ENCODE data around the gene DTL. TPM values are rescaled to one million over a fixed set of nuclear protein-coding genes. Genes with fewer than 3 reads are reported as not detected.

Gene DTL
- total RNA-seq, 1 donor from 2014 or later, result 6.3 TPM

- Histone ChIP-seq H3K79me2 (ENCODE audit: insufficient read depth, low read length) (no peaks in the 10 kb centered on the region), H3K4me2 (ENCODE audit: low read length) (no peak overlapping the region), H3K4me1 (ENCODE audit: insufficient read depth, low read length) (no peaks in the 10 kb centered on the region), H3K4me3 (ENCODE audit: insufficient read depth, low read depth, low read length) (no peak overlapping the region), H3K27me3 (ENCODE audit: insufficient read depth, low read length) (no peaks in the 10 kb centered on the region), H2AFZ (ENCODE audit: low read depth, low read length) (no peak overlapping the region), H3K9ac (ENCODE audit: low read length) (no peak overlapping the region), H4K20me1 (ENCODE audit: insufficient read depth, low read length) (no peaks in the 10 kb centered on the region), H3K9me3 (ENCODE audit: insufficient read depth, low read depth, low read length) (no peaks in the 10 kb centered on the region), H3K27ac (ENCODE audit: low read depth, low read length) (no peak overlapping the region), H3K36me3 (ENCODE audit: insufficient read depth, low read length) (no peaks in the 10 kb centered on the region)
- Mint-ChIP-seq H3K4me3 (ENCODE audit: unreplicated experiment) (no peak overlapping the region), H3K4me1 (ENCODE audit: low read depth, unreplicated experiment) (peaks cover 4% of the 10 kb centered on the region), H3K27ac (ENCODE audit: unreplicated experiment) (no peak overlapping the region), H3K9me3 (ENCODE audit: unreplicated experiment) (no peaks in the 10 kb centered on the region), H3K27me3 (ENCODE audit: low read depth, unreplicated experiment) (no peaks in the 10 kb centered on the region), H3K36me3 (ENCODE audit: low read depth, unreplicated experiment) (no peaks in the 10 kb centered on the region)
- FAIRE-seq (no peak), DNase-seq (ENCODE audit: low read depth) (no peak)
- TF ChIP-seq CTCF (IDR thresholded peaks at IDR 0.05; ENCODE audit: insufficient read depth, low read depth, low read length), result no peak
These were observed 91.7 kb downstream of the DTL start for GRCh38 chr1:212127221-212127620.

- TF ChIP-seq EZH2 (IDR thresholded peaks at IDR 0.05; ENCODE audit: insufficient read depth, low read length) (no peak), CTCF (IDR thresholded peaks at IDR 0.05; ENCODE audit: insufficient read depth, low read depth, low read length) (no peak)
- H2AFZ ChIP-seq (ENCODE audit: low read depth, low read length), result no peak overlapping the region
- H3K9me3 ChIP-seq (ENCODE audit: insufficient read depth, low read depth, low read length), result no peaks in the 10 kb centered on the region
- H3K79me2 ChIP-seq (ENCODE audit: insufficient read depth, low read length), result no peaks in the 10 kb centered on the region
- H3K4me1 Mint-ChIP-seq (ENCODE audit: low read depth, unreplicated experiment), result peaks cover 4% of the 10 kb centered on the region
- H3K27me3 ChIP-seq (ENCODE audit: insufficient read depth, low read length), result no peaks in the 10 kb centered on the region
- FAIRE-seq (no peak), DNase-seq (ENCODE audit: low read depth) (no peak)
- H3K27me3 Mint-ChIP-seq (ENCODE audit: low read depth, unreplicated experiment), result no peaks in the 10 kb centered on the region
- H3K9me3 Mint-ChIP-seq (ENCODE audit: unreplicated experiment), result peaks cover 3% of the 10 kb centered on the region
- no peak overlapping the region for H3K4me3 ChIP-seq (ENCODE audit: insufficient read depth, low read depth, low read length)
- no peak overlapping the region for H3K27ac Mint-ChIP-seq (ENCODE audit: unreplicated experiment)
- no peak overlapping the region for H3K27ac ChIP-seq (ENCODE audit: low read depth, low read length)
- no peak overlapping the region for H3K4me2 ChIP-seq (ENCODE audit: low read length)
- H3K4me3 Mint-ChIP-seq (ENCODE audit: unreplicated experiment), result no peak overlapping the region
- no peaks in the 10 kb centered on the region for H3K4me1 ChIP-seq (ENCODE audit: insufficient read depth, low read length)
- no peaks in the 10 kb centered on the region for H4K20me1 ChIP-seq (ENCODE audit: insufficient read depth, low read length)
- no peak overlapping the region for H3K9ac ChIP-seq (ENCODE audit: low read length)
- H3K36me3 Mint-ChIP-seq (ENCODE audit: low read depth, unreplicated experiment), result no peaks in the 10 kb centered on the region
- H3K36me3 ChIP-seq (ENCODE audit: insufficient read depth, low read length), result no peaks in the 10 kb centered on the region
These were observed 94.2 kb downstream of the DTL start for GRCh38 chr1:212129781-212130180.

- no peak overlapping the region for H2AFZ ChIP-seq (ENCODE audit: low read depth, low read length)
- H3K4me1 Mint-ChIP-seq (ENCODE audit: low read depth, unreplicated experiment), result peaks cover 4% of the 10 kb centered on the region
- no peak overlapping the region for H3K4me2 ChIP-seq (ENCODE audit: low read length)
- H3K9ac ChIP-seq (ENCODE audit: low read length), result no peak overlapping the region
- H3K79me2 ChIP-seq (ENCODE audit: insufficient read depth, low read length), result no peaks in the 10 kb centered on the region
- H3K27me3 Mint-ChIP-seq (ENCODE audit: low read depth, unreplicated experiment), result no peaks in the 10 kb centered on the region
- no peaks in the 10 kb centered on the region for H3K36me3 ChIP-seq (ENCODE audit: insufficient read depth, low read length)
- H3K4me3 ChIP-seq (ENCODE audit: insufficient read depth, low read depth, low read length), result no peak overlapping the region
- H3K9me3 Mint-ChIP-seq (ENCODE audit: unreplicated experiment), result peaks cover 3% of the 10 kb centered on the region
- no peaks in the 10 kb centered on the region for H3K27me3 ChIP-seq (ENCODE audit: insufficient read depth, low read length)
- no peak for DNase-seq (ENCODE audit: low read depth)
- TF ChIP-seq CTCF (IDR thresholded peaks at IDR 0.05; ENCODE audit: insufficient read depth, low read depth, low read length) (no peak), EZH2 (IDR thresholded peaks at IDR 0.05; ENCODE audit: insufficient read depth, low read length) (no peak)
- H3K36me3 Mint-ChIP-seq (ENCODE audit: low read depth, unreplicated experiment), result no peaks in the 10 kb centered on the region
- no peak overlapping the region for H3K27ac ChIP-seq (ENCODE audit: low read depth, low read length)
- no peaks in the 10 kb centered on the region for H3K9me3 ChIP-seq (ENCODE audit: insufficient read depth, low read depth, low read length)
- no peaks in the 10 kb centered on the region for H3K4me1 ChIP-seq (ENCODE audit: insufficient read depth, low read length)
- H4K20me1 ChIP-seq (ENCODE audit: insufficient read depth, low read length), result no peaks in the 10 kb centered on the region
- no peak for FAIRE-seq
- H3K4me3 Mint-ChIP-seq (ENCODE audit: unreplicated experiment), result no peak overlapping the region
- H3K27ac Mint-ChIP-seq (ENCODE audit: unreplicated experiment), result no peak overlapping the region
These were observed 96.5 kb downstream of the DTL start for GRCh38 chr1:212132025-212132424.

Measured in astrocyte (in vitro differentiated cells and primary cell).